Panc1 (cell line): Measurements from ENCODE around the gene COG2. TPM values are rescaled to one million over a fixed set of nuclear protein-coding genes. Genes with fewer than 3 reads are reported as not detected.

ENCODE experiments used
- ATAC-seq: fragments of 200-7000 bp; cut with Tn5 transposase; 2 replicates; pipeline ENCODE4 v1.9.1; 2020; ENCODE audit warnings: mild to moderate bottlenecking, moderate library complexity
- BruUV-seq: library from RNA; stranded (reverse); fragments of 400-500 nt; replicated peaks from 2 replicates; lab custom pipeline; 2021; lab: Mats Ljungman, UMichigan
- CTCF ChIA-PET: fragments of 300-600 bp; sonication (Branson Sonifier 250); formaldehyde crosslinking; loops from one replicate; lab custom pipeline; 2022; ENCODE audit warnings: antibody characterized with exemption; lab: Charles Lee
- POLR2A ChIA-PET: fragments of 300-600 bp; sonication (Branson Sonifier 250); formaldehyde crosslinking; loops from one replicate; lab custom pipeline; 2022; ENCODE audit warnings: antibody characterized with exemption; lab: Charles Lee
- DNase-seq: peaks from one replicate; pipeline ENCODE4 v3.0.0-alpha.2; 2010; ENCODE audit warnings: low read depth, low spot score
- H3K27ac ChIP-seq: 2 replicates; pipeline ENCODE4 v1.5.1; 2011; ENCODE audit warnings: mild to moderate bottlenecking, low read length, inconsistent platforms
- H3K27me3 ChIP-seq: fragments of 200-500 bp; sonication (Bioruptor generic); 2 replicates; pipeline ENCODE4 v1.6.0; 2014; ENCODE audit warnings: low read length, inconsistent platforms; ENCODE audit not compliant: control insufficient read depth, insufficient read depth
- H3K36me3 ChIP-seq: fragments of 200-500 bp; sonication (Bioruptor generic); 2 replicates; pipeline ENCODE4 v1.5.1; 2014; ENCODE audit warnings: inconsistent platforms, mild to moderate bottlenecking, low read length, moderate library complexity; ENCODE audit not compliant: control insufficient read depth, insufficient read depth
- H3K4me1 ChIP-seq: 2 replicates; pipeline ENCODE4 v1.5.1; 2011; ENCODE audit warnings: inconsistent platforms, mild to moderate bottlenecking, low read length, moderate library complexity; ENCODE audit not compliant: control insufficient read depth, insufficient read depth
- H3K4me3 ChIP-seq, 2 experiments: 2 replicates each; pipeline ENCODE4 v1.5.1; 2011 to 2012; ENCODE audit warnings: low read depth in 2 of 2, low read length in 2 of 2, mild to moderate bottlenecking in 2 of 2, inconsistent platforms in 1 of 2, moderate library complexity in 1 of 2
- H3K9me3 ChIP-seq: fragments of 200-500 bp; sonication (Bioruptor generic); 2 replicates; pipeline ENCODE4 v1.5.1; 2014; ENCODE audit warnings: low read depth, mild to moderate bottlenecking, inconsistent platforms, low read length, moderate library complexity; ENCODE audit not compliant: control insufficient read depth, insufficient read depth
- POLR2AphosphoS5 ChIP-seq: IDR thresholded peaks from 2 replicates; pipeline ENCODE4 v1.6.1; 2012; ENCODE audit warnings: mild to moderate bottlenecking, low read depth, low read length, moderate library complexity
- SIN3A ChIP-seq: IDR thresholded peaks from 2 replicates; pipeline ENCODE4 v1.6.1; 2012; ENCODE audit warnings: low read depth, mild to moderate bottlenecking, low read length, moderate library complexity, borderline replicate concordance; ENCODE audit not compliant: insufficient read depth
- TCF7L2 ChIP-seq: IDR thresholded peaks from 2 replicates; pipeline ENCODE4 v1.6.1; 2011; ENCODE audit warnings: mild to moderate bottlenecking, low read depth, low read length, inconsistent platforms
- in situ Hi-C: cut with HindIII; loops from 2 replicates; pipeline ENCODE4 v1.10.0; 2016; ENCODE audit warnings: low sequenced_read_pairs, low pct_unique_long_range_greater_than_20kb
- intact Hi-C: fragments of 100-400 bp; cut with micrococcal nuclease; formaldehyde crosslinking; loops from one replicate; pipeline ENCODE4 v1.10.0; 2022; ENCODE audit not compliant: unreplicated experiment
- total RNA-seq: library from RNA; stranded (reverse); gene quantifications from one replicate; pipeline ENCODE4 v1.2.1, GENCODE V29; 2021; ENCODE audit not compliant: unreplicated experiment
- TF ChIP-seq, protein P1 (sequence below): fragments of 450-650 bp; IDR thresholded peaks from 2 replicates; pipeline ENCODE4 v1.5.1; 2017; ENCODE audit warnings: mild to moderate bottlenecking
- TF ChIP-seq, protein P2 (sequence below), 2 experiments: IDR thresholded peaks; 2 replicates each; pipeline ENCODE4 v1.6.1; 2011 to 2012; ENCODE audit warnings: low read depth in 2 of 2, control low read depth in 1 of 2, low read length in 1 of 2, mild to moderate bottlenecking in 1 of 2, moderate library complexity in 1 of 2; ENCODE audit not compliant: insufficient read depth in 1 of 2

Gene COG2
- total RNA-seq, 1 experiment from 2014 or later: 20.5 TPM

DNA sequence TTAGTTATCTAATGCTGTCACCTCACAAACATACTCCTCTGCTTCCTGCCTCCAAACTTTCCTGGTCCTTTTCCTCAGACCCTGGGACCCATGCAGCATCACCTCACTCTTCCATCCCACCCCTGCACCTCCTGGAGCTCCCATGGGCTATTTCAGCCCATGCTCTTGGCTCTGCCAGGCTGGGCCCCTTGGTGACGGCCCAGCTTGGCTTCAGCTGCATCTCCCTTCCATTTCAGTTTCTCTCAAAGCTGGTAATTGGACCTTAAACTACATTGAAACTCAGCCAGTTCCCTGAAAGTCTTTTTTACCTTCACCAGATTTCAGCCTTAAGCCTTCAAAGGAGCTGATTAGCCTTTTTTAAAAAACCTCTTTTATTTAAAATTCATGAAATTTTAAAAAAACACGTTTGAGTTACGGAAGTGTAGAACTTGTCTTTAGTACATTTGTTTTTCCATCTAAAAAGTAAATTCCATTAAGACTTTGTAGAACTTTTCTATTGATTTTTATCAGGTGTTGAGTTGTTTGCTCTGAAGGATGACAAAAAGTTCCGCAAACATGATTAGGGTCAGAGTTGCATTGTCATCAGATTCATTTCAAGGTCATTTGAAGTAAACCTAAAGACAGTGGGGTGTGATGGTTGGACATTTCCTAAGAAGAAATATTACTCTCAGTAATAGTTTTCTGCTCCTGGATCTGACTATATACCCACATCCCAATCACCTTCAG, 38.2 kb downstream of the COG2 start:
- Histone ChIP-seq H3K4me3 (no peak overlapping the region), H3K27me3 (no peaks in the 10 kb centered on the region), H3K4me1 (no peaks in the 10 kb centered on the region), H3K27ac (no peak overlapping the region), H3K36me3 (peaks cover 4% of the 10 kb centered on the region), H3K9me3 (no peaks in the 10 kb centered on the region)
- ATAC-seq: no peak
- no peak for DNase-seq
- ChIA-PET CTCF (no interaction called here), POLR2A (no interaction called here)
- in situ Hi-C loops (no loop called here), intact Hi-C loops (no loop called here)
- TF ChIP-seq TCF7L2: no peak
- TF ChIP-seq, protein P1, sequence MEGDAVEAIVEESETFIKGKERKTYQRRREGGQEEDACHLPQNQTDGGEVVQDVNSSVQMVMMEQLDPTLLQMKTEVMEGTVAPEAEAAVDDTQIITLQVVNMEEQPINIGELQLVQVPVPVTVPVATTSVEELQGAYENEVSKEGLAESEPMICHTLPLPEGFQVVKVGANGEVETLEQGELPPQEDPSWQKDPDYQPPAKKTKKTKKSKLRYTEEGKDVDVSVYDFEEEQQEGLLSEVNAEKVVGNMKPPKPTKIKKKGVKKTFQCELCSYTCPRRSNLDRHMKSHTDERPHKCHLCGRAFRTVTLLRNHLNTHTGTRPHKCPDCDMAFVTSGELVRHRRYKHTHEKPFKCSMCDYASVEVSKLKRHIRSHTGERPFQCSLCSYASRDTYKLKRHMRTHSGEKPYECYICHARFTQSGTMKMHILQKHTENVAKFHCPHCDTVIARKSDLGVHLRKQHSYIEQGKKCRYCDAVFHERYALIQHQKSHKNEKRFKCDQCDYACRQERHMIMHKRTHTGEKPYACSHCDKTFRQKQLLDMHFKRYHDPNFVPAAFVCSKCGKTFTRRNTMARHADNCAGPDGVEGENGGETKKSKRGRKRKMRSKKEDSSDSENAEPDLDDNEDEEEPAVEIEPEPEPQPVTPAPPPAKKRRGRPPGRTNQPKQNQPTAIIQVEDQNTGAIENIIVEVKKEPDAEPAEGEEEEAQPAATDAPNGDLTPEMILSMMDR: no peak
- no peak for TF ChIP-seq SIN3A
- TF ChIP-seq, protein P2, sequence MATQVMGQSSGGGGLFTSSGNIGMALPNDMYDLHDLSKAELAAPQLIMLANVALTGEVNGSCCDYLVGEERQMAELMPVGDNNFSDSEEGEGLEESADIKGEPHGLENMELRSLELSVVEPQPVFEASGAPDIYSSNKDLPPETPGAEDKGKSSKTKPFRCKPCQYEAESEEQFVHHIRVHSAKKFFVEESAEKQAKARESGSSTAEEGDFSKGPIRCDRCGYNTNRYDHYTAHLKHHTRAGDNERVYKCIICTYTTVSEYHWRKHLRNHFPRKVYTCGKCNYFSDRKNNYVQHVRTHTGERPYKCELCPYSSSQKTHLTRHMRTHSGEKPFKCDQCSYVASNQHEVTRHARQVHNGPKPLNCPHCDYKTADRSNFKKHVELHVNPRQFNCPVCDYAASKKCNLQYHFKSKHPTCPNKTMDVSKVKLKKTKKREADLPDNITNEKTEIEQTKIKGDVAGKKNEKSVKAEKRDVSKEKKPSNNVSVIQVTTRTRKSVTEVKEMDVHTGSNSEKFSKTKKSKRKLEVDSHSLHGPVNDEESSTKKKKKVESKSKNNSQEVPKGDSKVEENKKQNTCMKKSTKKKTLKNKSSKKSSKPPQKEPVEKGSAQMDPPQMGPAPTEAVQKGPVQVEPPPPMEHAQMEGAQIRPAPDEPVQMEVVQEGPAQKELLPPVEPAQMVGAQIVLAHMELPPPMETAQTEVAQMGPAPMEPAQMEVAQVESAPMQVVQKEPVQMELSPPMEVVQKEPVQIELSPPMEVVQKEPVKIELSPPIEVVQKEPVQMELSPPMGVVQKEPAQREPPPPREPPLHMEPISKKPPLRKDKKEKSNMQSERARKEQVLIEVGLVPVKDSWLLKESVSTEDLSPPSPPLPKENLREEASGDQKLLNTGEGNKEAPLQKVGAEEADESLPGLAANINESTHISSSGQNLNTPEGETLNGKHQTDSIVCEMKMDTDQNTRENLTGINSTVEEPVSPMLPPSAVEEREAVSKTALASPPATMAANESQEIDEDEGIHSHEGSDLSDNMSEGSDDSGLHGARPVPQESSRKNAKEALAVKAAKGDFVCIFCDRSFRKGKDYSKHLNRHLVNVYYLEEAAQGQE (IDR thresholded peaks at IDR 0.05; ENCODE audit: insufficient read depth in 1 of 2, low read depth in 2 of 2, low read length in 1 of 2): no peak
- TF ChIP-seq POLR2AphosphoS5: no peak
- no TSS peak for BruUV-seq

DNA sequence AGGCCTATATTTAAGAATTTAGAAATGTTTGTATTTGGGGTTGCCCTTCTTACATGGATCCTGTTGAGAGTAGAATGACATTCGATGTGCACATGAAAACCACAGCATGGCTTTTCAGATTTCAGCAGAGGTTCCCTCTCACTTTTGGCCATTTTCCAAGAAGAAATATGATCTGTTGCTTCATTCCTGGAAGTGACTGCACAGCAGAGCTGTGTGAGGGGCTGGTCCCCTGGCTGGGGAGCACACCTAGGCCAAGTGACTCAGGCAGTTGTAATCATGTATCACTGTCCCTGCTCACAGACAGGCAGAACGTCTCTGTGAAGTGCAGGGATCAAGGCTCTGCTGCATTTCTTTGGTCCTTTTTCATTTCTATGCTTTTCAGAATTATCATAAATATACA, 39.3 kb downstream of the COG2 start:
- TF ChIP-seq, protein P1: no peak
- TF ChIP-seq TCF7L2 (no peak), SIN3A (no peak), POLR2AphosphoS5 (no peak)
- TF ChIP-seq, protein P2 (IDR thresholded peaks at IDR 0.05; ENCODE audit: insufficient read depth in 1 of 2, low read depth in 2 of 2, low read length in 1 of 2): no peak
- no TSS peak for BruUV-seq
- ATAC-seq: no peak
- Histone ChIP-seq H3K9me3 (no peaks in the 10 kb centered on the region), H3K4me1 (no peaks in the 10 kb centered on the region), H3K4me3 (no peak overlapping the region), H3K36me3 (peaks cover 10% of the 10 kb centered on the region), H3K27me3 (no peaks in the 10 kb centered on the region), H3K27ac (no peak overlapping the region)
- intact Hi-C loops: no loop called here
- ChIA-PET CTCF (no interaction called here), POLR2A (no interaction called here)
- in situ Hi-C loops: no loop called here
- peak; percentile 2 for DNase-seq
